ENCODE measurements around the gene CAMSAP1.

CAMSAP1 gene

DNA sequence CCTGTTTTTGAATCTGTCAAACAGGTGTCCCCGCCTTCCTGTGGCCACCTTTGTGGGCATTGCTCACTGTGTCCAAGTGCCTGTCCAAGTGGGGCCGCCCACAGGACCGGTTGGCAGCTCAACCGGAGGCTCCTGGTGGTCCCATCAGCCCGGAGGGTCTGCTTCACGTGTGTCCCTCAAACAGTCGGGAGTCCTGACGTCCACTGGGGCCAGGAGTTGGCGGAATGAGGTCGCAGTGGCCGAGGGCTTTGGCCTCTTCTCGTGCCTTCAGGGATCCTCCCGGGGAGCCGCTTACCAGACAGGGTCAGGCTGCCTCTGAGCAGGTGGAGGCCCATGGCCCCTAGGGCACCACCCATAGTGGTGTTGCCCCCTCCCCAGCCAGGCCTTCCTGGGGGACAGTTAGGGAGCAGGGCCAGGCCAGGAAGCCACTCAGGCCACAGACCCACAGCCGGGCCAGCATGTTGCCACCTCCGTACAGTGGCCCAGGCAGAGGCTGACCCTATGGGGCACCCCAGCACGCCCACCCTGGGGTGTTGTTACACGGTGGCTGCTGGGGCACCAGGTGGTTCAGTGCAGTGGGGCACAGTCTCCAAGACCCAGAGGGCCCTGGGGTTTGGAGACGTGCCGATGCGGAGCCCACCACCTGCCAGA lies 135.8 kb downstream of the CAMSAP1 start:
- DNase-seq, result no peak

DNA sequence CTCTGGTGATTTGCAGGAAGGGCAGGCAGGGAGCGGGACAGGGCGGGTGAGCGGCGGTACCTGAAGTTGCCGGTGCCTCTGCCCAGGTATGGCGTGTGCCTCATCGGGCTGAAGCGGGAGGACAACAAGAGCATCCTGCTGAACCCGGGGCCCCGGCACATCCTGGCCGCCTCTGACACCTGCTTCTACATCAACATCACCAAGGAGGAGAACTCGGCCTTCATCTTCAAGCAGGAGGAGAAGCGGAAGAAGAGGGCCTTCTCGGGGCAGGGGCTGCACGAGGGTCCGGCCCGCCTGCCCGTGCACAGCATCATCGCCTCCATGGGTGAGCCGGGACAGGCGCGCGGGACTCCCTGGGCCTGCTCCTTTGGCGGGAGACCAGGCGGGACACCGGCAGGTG lies 136.6 kb downstream of the CAMSAP1 start:
- no peak for DNase-seq

DNA sequence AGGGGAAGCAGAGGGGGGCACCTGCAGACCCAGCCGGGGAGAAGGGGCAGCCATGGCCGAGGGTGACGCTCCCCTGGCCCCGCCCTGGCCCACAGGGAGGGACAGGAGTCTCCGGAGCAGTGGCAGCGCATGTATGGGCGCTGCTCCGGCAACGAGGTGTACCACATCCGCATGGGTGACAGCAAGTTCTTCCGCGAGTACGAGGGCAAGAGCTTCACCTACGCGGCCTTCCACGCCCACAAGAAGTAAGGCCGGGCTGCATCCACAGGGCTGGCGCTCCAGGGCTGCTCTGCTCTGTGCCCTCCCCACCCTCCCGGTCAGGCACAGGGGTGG lies 137.2 kb downstream of the CAMSAP1 start:
- DNase-seq, result no peak

DNA sequence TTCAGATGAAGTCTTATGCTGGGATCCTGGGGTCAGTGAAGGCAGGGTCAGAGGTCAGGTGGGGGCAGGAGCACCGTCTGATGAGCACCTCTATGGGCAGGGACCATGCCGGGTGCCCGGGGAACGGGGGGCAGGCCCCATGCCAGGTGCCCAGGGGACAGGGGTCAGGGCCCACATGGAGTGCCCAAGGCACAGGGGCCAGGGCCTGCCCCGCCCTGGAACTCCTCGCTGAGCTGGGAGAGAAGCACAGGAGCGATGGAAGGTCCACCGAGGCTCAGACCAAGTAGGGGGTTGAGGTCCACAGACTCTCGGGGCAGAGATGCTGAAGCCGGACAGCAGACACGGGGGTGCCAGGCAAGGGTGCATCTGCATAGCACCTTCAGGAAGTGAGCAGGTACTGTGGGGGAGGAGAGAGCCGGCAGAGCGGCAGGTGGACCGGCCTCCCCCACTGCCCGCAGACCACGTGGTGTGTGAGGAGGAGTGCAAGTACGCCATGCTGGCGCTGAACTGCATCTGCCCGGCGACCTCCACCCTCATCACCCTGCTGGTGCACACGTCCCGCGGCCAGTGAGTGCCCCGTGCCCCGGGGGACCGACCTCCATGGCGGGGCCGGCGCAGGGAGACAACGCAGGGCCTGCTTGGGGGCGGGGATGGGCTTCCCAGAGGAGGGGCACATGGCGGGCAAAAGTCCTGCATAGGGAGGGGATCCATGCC lies 137.7 kb downstream of the CAMSAP1 start:
- no peak for DNase-seq

DNA sequence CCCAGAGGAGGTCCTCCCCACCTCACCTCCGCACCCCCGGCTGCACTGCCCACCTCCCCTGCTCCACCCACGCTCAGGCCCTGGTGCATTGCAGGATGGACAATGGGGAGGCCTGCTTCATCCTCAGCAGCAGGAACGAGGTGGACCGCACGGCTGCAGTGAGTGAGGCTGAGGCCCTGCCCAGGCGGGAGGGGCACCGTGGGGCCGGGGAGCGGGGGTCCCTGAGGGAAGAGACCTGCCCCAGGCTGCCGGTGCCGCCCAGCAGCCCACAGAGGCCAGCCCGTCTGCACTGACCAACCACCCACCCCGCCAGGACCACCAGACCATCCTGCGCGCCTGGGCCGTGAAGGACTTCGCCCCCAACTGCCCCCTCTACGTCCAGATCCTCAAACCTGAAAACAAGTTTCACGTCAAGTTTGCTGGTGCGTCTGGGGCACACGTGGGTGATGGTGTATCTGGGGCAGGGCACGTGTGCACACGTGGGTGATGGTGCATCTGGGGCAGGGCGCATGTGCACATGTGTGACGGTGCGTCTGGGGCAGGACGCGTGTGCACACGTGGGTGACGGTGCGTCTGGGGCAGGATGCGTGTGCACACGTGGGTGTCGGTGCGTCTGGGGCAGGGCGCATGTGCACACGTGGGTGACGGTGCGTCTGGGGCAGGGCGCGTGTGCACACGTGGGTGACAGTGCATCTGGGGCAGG lies 138.7 kb downstream of the CAMSAP1 start:
- no peak for DNase-seq

DNA sequence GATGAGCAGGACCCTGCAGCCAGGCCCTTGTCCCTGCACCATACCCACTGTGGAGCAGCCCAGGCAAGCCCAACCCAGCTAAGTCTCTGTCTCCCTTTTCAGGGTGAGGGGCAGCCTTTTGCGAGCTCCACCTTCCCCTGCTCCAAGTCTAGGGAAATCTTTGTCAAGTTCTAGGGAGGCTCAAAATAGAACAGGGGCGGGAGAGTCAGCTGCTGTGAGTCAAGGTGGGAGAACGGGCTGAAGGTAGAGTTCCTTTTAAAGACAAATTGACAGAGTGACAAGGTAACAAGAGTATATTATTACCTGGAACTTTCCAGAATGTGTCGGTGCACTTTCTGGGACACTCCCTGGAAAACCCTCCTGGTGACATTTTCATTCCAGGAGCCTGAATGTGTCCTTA lies 140.6 kb downstream of the CAMSAP1 start:
- no peak for DNase-seq

DNA sequence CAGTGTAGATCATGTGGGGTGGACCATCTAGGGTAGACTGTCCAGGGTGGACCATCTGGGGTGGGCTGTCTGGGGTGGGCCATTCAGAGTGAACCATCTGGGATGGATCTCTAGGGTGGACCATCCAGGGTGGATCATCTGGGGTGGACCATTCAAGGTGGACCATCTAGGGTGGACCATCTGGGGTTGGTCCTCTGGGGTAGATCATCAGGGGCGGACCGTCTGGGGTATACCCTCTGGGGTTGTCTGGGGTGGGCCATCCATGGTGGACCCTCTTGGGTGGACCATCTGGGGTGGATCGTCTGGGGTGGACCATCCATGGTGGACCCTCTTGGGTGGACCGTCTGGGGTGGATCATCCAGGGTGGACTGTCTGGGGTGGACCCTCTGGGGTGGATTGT lies 141.1 kb downstream of the CAMSAP1 start:
- no peak for DNase-seq

DNA sequence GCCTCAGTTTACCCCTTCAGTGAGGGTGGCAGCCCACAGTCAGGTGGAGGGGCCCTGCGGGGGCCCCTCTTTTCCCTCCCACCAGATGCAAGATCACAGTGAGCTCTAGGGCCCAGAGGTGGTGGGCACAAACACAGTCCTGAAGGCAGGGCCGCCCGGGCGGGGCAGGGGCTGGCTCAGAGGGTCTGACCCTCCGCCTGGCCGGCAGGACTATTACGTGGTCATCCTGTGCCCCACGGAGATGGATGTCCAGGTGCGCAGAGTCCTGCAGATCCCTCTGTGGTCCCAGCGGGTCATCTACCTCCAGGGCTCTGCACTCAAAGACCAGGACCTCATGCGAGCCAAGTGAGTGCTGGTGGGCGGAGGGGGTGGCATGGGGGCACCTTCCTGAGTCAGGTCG lies 141.9 kb downstream of the CAMSAP1 start:
- no peak for DNase-seq

DNA sequence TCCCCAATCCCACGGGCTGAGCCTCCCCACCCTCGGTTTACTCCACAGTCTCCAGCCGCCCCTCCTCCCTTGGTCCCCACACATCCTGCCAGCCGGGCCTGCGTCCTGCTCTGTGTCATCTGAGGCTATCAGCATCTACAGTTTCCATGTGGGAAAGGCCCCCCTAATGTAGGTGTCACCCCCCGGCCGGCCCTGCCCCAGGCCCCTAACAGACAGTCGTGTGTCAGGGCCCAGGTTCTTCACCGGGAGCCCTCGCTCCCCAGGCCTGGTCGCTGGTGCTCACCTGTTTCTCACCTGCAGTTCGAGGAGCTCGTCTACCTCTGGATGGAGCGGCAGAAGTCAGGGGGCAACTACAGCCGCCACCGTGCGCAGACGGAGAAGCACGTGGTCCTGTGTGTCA lies 142.6 kb downstream of the CAMSAP1 start:
- no peak for DNase-seq

DNA sequence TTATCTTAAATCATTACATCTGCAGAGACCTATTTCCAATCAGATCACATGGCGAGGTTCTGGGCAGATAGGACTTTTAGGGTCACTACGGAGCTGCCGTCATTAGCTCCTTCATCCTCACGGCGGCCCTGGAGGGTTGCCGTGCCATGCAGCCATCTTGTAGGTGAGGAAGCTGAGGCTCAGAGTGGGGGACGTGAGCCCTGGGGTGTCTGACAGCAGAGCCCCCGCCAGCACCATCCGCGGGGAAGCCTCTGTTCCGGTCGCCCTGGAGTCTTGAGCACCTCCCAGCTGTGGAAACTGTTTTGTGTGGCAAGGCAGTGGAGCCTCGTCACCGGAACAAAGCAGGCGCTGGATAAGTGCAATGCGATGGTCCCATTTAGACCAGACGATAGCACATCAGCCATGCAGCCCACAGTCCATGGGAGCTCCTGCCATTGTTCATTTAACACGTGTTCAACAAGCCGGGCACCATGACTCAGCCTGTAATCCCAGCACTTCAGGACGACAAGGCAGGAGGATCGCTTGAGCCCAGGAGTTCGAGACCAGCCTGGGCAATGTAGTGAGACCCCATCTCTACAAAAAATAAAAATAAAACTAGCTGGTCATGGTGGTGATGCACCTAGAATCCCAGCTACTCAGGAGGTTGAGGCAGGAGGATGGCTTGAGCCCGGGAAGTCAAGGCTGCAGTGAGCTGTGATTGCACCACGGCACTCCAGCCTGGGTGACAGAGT lies 143.5 kb downstream of the CAMSAP1 start:
- no peak for DNase-seq

DNA sequence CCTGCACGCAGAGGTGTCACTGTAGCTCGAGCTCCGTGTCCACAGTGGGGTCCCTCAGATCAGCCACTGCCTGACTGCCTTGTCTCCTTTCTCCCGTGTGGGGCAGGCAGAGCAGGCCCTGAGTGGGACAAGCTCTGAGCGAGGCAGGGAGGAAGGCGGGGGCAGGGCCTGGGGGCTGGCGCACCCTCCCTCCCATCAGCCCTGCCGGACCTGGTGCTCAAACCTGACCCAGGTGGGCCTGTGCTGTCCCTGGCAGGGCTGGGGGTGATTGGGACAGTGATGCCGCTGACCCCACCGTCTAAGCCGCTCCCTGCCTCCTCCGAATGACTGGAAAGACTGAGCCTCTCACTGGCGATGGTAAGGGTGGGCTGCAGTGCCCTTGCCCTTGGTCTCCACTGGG lies 144.4 kb downstream of the CAMSAP1 start:
- no peak for DNase-seq

DNA sequence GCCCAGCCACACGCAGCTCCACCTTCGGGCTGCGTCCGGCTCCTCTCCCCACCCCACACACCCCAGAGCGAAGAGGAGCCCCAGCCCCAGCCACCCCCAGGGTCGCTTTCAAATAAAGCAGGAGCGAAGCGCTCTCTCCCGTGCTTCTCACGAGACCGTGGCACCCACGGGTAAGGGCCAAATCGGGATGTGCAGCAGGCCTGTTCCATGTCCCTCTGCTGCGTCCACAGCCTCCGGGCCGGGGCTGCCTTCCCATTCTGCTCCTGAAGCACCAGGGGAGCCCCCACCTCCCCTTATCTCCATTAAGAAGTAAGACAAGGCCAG lies 145.5 kb downstream of the CAMSAP1 start:
- no peak for DNase-seq

DNA sequence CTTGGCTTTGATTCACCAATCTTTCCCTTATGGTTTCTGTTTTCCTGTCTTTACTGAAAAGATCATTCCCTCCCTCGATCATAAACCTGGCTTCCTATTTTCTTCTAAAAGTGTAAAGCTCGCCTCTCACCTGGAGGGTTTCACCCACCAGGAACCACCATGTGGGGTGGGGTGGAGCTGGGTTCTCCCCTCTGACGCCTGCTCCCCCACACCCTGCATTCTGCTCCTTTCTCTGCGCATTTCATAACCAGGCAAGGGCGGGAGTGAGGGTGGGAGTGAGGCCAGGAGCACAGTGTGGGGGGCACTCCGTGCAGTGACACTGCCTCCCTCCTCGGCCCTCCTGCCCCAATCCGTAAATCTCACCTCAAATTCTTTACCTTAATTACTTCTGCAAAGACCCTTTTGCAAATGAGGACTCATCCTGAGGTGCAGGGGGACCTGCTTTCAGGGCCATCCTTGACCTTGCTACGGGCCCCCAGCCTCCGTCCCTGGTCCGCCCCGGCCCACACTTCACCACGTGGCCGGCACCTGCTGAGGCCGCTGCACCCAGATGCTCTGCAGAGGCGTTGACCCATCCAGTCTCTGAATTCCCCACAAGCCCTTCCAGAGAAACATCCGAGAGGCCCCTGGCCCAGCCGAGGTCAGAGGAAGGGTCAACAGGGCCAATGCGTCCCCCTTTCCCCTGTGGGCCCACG lies 146.0 kb downstream of the CAMSAP1 start:
- DNase-seq, result no peak

DNA sequence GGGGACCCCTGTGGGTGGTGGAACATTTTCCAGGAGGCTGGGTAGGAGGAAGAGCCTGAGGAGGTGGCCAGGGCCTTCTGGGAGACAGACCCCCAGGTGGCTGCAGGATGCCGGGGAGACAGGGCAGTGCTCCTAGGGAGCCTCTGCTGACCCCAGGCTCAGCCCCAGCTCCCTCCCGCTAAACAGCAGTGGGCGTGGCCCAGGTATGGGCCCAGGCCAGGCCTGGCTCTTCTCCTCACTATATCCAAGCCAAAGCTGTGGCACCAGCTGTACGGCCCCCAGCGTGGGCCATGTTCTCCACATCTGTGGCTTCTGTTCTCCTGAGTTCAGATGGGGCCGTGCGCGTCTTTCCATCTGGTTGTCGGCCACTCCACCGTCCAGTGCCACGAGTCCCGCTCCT lies 146.9 kb downstream of the CAMSAP1 start:
- DNase-seq, result no peak

DNA sequence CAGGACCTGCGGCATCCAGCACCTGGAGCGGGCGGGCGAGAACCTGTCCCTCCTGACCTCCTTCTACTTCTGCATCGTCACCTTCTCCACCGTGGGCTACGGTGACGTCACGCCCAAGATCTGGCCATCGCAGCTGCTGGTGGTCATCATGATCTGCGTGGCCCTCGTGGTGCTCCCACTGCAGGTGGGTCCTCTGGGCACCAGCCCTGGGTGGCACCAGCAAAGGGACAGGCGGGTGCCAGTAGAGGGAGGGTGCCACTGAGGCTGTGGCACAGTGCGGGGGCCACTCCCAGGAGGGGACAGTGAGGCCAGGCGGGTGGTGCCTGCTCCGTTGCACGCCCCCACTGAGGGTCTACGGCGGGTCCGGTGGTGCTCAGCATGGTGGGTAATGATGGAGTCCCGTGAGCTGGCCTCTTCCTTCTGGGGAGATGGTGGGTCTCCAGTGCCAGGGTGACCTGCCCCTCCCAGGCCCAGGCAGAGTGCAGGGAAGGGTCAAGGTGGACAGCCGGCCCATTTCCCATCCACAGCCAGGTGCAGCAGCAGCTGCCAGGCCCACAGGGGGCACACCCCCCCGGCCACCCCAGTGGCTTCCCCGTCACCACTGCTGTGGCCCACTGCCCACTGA lies 147.6 kb downstream of the CAMSAP1 start:
- no peak for DNase-seq

DNA sequence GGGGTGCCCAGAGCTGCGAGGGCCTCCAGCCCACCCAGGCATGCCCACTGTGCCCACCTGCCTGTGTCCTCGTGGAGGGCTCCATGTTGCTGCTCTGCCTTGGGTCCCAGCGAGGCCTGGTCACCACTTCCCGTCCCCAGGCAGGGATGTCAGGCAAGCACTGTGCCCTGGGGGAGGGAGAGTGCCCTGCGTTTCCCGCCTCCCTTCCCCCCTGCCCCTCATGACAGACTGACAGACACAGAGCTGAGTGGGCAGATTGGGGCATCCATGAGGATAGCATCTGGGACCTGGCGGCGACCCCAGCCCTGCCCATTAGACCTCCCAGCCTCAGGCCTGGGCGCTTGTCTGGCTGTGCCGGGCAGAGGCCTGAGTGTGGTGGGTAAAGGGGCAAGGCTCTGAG lies 148.5 kb downstream of the CAMSAP1 start:
- no peak for DNase-seq

Measured in stimulated activated CD8-positive, alpha-beta memory T cell treated with anti-CD3 and anti-CD28 coated beads, Interleukin-4, amount 100 ng/mL, for 48 hours (primary cell).